GM12892 (cell line): ENCODE data around the gene MYO7A.

ENCODE experiments used
- DNase-seq: peaks from one replicate; pipeline ENCODE4 v3.0.0; 2011; ENCODE audit not compliant: insufficient read length
- FAIRE-seq: peaks from 2 replicates; lab custom pipeline; 2011; peaks lifted over from hg19 to GRCh38; lab: Jason Lieb, UNC
- POLR2A ChIP-seq: IDR thresholded peaks from 2 replicates; pipeline ENCODE4 v1.6.1; 2011; ENCODE audit warnings: low read depth, low read length, control low read depth
- POLR2AphosphoS5 ChIP-seq: IDR thresholded peaks from 2 replicates; pipeline ENCODE4 v1.6.1; 2011; ENCODE audit warnings: low read depth, low read length, control low read depth
- TAF1 ChIP-seq: IDR thresholded peaks from 2 replicates; pipeline ENCODE4 v1.6.1; 2011; ENCODE audit warnings: low read depth, mild to moderate bottlenecking, control low read depth, low read length, borderline replicate concordance

MYO7A gene

DNA sequence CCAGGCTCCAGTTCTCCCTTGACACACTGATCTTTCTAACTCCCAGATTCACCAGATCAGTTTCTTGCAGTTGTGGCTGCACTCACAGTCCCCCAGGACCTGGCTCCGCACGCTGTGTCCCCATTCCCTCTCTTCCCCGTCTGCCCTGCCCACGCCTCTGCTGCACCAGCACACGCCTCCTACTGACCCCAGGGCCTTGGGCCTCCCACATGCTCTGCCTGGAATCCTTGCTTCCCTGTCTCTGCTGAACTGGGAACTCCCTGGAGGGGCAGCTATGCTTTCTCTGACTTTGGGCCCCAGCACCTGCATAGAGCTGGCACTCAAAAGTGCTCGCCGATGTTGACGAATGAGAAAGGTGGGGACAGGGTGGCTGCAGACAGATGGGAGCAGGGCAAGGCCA, 68.9 kb downstream of the MYO7A start:
- DNase-seq (no peak), FAIRE-seq (no peak)
- TF ChIP-seq TAF1 (no peak), POLR2AphosphoS5 (no peak), POLR2A (no peak)

DNA sequence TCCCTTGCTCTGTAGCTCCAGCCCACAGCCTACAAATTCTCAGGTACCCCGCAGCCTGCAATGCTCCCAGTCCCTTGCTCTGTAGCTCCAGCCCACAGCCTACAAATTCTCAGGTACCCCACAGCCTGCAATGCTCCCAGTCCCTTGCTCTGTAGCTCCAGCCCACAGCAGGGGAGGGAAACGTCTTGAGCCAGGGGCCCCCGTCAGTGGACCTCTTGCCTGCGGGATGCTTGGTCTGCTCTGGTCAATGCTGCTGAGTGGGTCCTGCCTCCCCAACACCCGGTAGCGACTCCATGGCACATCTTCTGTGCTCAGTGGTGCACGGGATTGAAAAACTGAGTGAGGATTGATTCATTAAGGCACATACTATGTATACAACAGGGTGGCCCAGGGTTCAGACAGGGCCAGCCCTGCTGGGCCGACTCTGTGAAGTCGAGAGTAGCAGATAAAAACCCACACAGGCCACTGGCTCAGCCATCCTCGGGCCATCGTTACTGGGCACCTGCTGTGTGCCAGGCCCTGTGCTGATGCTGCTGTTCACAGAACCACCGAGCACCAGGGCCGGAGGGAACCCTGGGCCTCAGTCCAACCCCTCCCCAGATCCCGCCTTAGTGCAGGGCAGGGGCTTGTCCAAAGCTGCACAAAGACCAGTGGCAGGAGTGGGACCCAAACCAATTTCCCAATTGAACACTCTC, 69.7 kb downstream of the MYO7A start:
- no peak for DNase-seq
- TF ChIP-seq POLR2AphosphoS5 (no peak), TAF1 (no peak), POLR2A (no peak)
- FAIRE-seq = peak; percentile 63

DNA sequence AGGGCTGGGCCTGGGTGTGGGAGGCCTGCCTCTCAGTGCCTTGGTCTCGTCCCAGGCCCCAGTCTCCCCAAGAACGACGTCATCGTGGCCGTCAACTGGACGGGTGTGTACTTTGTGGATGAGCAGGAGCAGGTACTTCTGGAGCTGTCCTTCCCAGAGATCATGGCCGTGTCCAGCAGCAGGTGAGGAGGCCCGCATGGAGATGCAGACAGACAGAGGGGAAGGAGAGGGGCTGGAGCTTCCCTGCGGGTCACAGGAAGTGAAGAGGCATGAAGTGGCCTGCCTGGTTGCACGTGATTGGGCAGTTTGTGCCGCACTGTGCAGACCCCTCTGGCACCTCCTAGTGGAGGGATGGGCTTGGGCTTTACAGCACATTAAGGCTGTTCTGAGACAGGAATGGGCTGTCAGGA, 70.4 kb downstream of the MYO7A start:
- FAIRE-seq (peak; percentile 9), DNase-seq (no peak)
- TF ChIP-seq POLR2AphosphoS5 (no peak), TAF1 (no peak)

DNA sequence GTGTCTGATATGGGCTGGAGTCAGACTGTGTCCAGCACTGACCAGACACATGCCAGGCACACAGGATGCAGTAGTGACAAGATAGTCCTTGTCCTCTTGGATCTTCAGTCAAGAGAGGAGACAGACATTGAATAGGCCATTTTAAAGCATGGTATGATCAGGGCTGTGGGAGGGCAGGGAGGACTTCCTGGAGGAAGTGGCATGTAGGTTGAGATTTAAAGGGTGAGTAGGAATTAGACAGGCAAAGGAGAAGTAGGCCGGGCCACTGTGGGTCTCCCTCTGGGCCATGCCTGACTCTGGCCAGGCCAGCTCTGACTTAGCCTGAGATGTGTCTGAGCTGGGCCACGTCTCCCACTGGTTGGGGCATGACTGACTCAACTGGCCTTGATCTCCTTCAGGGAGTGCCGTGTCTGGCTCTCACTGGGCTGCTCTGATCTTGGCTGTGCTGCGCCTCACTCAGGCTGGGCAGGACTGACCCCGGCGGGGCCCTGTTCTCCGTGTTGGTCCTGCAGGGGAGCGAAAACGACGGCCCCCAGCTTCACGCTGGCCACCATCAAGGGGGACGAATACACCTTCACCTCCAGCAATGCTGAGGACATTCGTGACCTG, 71.2 kb downstream of the MYO7A start:
- FAIRE-seq (no peak), DNase-seq (no peak)
- TF ChIP-seq TAF1 (no peak), POLR2AphosphoS5 (no peak), POLR2A (no peak)

GRCh38 chr11:77200351-77201268, 72.6 kb downstream of the MYO7A start:
- FAIRE-seq (no peak), DNase-seq (no peak)
- TF ChIP-seq TAF1 (no peak), POLR2A (no peak), POLR2AphosphoS5 (no peak)

- FAIRE-seq = no peak
Observed at GRCh38 chr11:77201370-77201769, 73.3 kb downstream of the MYO7A start.

GRCh38 chr11:77201991-77202841, 74.2 kb downstream of the MYO7A start:
- TF ChIP-seq POLR2A (no peak), TAF1 (no peak), POLR2AphosphoS5 (no peak)
- FAIRE-seq (no peak), DNase-seq (no peak)

More at GRCh38 chr11:77201370-77201769, 73.3 kb downstream of the MYO7A start:
- DNase-seq = no peak
- TF ChIP-seq POLR2AphosphoS5 = no peak
- TF ChIP-seq POLR2A = no peak
- no peak for TF ChIP-seq TAF1

DNA sequence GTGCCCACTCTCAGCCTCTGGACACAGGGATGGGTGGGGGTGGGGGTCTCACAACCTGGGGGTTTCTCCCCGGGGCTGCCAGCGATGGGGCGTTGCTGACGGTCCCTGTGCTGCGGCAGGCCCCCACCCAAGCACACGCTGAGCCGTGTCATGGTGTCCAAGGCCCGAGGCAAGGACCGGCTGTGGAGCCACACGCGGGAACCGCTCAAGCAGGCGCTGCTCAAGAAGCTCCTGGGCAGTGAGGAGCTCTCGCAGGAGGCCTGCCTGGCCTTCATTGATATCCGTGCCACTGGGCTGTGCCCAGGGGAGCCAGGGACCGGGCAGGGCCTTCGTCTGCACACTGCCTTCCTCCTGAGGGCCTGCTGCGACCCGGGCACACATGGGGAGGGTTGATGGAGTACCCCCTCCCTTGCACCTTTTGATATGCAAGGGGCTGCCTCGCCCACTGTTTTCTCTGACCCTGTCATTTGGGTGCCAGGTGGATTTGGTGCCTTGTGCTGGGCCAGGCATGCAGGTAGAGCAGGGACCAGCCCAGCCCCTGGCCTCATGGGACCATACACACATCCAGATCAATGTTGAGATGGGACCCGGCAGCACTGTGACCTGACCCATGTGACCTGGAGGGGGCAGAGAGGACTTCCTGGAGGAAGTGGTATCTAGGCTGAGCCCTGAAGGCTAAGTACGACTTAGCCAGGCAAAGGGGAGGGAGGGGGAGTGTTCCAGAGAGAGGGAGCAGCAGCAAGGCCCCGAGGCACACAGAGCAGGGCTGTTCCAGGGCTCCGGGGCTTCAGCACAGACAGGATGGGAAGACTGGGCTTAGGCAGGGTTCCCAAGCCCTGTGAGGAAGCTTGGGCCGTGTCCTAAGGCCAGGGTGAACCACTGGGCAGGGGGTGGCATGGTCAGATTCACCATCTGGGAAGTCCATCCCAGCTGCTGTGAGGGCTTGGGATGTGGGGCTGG, 75.2 kb downstream of the MYO7A start:
- FAIRE-seq = no peak
- no peak for DNase-seq
- no peak for TF ChIP-seq TAF1
- no peak for TF ChIP-seq POLR2A
- TF ChIP-seq POLR2AphosphoS5 = no peak

DNA sequence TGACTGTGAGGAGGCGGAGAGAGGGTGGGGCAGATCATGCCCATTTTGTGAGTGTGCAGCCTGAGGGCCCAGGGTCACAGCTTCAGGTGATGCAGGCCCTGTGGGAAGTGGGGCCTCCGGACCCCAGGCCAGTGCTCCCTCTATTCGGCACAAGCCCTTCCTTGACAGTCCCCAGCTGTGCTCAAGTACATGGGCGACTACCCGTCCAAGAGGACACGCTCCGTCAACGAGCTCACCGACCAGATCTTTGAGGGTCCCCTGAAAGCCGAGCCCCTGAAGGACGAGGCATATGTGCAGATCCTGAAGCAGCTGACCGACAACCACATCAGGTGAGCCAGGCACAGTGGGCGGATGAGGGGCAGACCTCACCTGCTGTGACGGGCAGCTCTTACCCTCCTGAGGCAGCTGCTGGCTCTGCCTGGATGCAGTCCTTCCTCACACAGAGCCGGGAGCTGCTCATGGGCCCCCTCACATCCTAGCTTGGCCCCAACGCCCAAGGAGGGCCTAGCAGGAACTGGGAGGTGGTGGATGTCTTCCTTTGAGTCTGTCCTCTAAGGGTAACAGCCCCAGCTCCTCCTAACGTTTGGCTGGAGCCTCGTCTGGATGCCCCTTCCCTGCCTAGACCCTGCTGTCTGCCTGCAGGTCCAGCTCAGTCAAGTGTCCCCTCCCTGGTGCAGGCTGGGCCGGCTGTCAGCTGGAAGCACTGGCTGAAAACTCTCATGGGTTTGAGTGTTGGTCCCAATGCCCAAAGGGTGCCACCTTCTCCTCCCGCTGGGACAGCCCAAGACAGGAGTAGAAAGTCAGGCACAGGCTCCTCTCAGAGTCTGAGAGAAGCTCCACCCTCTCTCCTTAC, 76.1 kb downstream of the MYO7A start:
- FAIRE-seq (no peak), DNase-seq (no peak)
- TF ChIP-seq POLR2AphosphoS5 (no peak), TAF1 (no peak), POLR2A (no peak)
